NCI-H1694 (cell line): ENCODE results near the gene NEDD4L.
A peak's percentile ranks its signal among the peaks of the same experiment; 100 is the strongest.

Source experiments
- DNase-seq: peaks from one replicate; lab custom pipeline; 2025; lab: John Stamatoyannopoulos, UW

The NEDD4L gene

DNA sequence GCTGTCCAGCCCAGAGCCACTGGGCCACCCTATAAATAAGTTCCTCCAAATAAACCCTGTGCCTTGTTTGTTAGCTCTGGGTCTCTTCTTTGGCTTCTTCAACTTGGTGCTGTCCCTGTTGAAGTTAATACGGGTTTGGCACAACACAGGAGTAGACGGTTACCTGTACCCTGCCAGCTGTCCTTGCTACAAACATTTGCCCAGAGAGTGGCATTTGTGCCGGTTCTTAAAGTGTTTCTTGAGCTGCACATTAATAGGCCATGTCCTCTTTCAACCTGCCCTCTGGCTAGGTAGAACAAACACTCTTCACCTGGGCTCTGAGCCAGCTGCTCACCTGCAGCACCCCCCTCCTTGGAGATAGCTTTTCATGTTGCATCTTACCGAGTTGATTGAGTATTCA is 139.2 kb downstream of the NEDD4L start:
- DNase-seq, result no peak

DNA sequence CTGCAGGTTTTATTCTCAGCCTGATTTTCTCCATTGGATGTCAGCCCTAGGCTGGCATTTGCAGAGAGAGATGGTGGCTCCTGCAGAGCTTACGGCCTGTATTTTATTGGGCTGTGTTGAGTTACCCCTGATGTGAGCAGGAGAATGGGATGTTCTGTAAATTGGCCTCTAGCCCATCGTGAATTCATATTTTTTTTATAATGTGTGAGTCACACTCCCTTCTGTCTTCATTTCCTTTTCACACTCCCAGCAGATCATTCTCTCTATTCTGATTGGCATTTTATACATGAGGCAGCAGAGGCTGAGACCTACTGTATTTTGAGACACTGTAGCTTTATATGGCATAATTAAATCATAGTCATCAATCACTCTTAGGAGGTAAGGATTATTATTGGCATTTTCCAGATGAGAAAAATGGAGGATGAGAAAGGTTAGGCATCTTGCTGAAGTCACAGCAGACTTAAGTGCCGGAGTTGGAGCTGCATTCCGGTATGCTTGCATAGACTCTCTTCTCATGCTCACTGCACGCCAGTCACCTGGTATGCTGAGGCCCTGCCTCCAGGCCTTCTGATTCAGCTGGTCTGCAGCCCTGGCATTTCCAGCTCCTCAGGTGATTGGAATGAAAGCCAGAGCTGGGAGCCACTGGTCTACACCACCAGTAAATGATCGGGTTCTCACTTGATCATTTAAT is 142.4 kb downstream of the NEDD4L start:
- peak; percentile 69 for DNase-seq

DNA sequence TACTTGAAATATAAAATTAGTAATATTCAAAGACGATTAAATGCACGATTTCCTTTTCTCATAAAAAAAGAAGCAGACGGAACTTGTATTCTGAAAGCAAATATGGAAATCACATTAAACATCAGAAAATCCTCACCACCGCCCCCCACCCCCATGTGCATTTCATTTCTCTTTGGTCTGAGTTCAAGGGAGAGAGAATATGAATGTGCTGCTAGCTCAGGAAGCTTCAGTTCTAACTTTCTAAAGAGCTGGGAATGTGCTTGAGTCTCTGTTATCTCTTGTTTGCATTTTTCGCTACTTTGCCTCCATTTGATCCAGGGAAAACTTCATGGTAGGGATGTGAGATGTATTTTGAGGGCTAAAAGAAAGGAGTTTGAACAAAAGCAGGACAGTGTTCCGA is 143.6 kb downstream of the NEDD4L start:
- DNase-seq, result no peak

DNA sequence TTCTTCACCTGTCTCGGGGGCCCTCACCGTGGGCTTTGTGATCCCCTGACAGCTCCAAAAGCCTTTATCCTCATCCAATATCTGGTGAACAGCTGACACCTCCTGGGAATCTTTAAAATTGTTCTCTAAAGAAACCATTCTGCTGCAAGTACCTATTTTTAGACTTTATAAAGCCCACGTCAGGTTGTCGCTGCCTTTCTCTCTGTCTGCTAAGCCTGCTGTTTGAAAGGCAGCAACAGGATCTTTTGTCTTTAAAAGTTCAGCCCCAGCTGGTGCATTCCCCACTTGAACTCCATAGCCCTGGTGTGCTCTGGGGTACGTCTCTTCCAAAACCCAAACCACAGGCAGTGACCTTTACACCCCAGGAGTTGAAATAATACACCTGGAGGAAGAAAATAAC is 145.0 kb downstream of the NEDD4L start:
- DNase-seq, result no peak

DNA sequence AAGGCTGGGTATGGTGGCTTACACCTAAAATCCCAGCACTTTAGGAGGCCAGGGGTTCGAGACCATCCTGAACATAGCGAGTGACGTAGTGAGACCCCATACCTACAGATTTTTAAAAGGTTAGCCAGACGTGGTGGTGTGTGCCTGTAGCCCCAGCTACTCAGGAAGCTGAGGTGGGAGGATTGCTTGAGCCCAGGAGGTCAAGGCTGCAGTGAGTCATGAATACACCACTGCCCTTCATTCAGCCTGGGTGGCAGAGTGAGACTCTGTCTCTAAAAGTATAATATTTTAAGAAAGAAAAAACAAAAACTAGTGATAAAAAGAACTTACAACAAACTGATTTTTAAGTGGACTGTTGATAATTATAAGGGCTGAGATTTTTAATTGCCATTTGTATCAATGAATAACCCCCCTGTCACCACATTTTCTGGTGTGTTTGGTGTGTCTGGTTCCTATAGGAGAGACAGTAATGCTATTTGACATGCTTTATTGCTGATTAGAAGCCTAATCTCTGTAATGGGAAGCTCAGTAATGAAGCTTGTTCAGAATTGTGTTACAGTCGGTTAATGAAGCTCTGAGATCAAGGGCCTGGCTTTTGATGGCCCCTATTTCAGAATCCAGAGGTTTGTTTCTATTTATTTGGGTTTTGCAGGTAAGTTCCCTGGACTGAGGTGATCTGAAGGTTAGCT is 147.0 kb downstream of the NEDD4L start:
- DNase-seq, result no peak

DNA sequence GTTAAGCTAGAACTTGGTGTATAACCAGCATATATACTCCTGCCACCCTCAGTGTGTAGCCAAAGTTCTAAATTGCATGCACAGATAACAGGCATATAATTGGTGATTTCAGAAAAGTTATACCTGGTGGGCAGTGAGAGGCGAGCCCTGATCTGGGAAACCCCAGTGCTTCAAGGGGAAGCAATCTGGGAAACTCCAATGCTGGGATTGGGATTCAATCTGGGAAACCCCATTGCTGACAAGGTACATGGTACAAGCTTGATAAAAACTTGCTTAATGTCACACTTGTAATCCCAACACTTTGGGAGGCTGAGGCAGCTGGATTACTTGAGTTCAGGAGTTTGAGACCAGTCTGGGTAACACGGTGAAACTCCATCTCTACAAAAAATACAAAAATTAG is 147.6 kb downstream of the NEDD4L start:
- no peak for DNase-seq

DNA sequence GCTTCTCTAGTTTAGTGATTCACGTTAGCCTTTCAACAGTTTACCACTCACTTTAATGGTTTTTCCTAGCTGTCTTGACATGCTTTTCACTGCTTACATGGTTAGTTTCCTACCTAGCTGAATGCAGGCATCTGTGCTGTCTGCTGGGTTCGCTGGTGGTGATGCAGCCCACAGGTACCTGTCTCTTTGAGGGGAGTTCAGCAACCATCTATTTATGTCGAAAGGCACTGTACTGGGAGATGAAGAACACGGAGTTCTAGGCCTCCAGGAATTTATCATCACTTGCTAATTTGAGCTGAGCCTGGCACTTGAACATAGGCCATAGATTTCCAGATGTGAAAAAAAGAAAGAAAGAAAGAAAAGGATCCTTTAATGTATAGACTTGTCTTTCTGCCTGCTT is 148.5 kb downstream of the NEDD4L start:
- no peak for DNase-seq

DNA sequence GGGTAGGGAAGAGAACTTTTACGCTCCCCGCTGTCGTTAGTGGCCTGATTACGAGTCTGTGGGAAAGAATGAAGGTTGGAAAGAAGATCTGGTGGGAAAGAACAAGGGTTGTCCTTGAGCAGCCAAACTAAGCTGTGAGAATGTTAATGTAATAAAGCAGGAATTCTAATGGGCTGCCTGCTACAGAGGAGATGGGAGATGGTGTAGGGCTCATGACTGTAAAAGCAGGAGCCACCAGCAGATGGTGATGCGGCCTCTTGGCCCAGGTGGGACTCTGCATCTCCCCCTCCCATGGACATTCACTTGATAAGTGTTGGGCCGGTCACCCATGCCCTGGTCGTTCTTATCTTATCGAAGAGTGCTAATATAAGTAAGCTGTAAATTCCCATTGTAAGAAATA is 150.0 kb downstream of the NEDD4L start:
- DNase-seq, result no peak

DNA sequence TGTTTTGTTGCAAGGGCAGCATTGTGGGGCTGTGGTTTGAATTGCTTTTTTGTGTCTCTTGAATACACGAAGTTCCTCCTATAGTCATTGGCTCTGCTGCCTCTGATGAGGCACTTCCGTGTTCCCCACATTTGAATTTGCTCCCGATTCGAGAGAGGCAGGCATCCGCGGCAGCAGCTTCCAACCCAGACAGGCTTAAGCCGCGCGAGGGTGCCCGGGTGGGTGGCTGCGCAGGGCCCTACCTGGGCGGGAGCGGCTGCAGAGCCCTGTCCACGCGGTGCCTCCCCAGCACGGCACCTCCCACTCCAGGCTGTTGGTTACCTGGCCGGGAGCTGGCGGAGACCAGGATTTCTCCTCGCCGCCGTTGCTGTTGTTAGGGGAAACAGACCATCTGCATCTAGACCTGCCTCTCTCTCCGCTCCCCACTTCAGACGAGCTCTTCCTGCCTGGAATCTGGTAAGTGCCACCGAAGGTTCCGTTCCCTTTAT is 151.3 kb downstream of the NEDD4L start:
- no peak for DNase-seq

DNA sequence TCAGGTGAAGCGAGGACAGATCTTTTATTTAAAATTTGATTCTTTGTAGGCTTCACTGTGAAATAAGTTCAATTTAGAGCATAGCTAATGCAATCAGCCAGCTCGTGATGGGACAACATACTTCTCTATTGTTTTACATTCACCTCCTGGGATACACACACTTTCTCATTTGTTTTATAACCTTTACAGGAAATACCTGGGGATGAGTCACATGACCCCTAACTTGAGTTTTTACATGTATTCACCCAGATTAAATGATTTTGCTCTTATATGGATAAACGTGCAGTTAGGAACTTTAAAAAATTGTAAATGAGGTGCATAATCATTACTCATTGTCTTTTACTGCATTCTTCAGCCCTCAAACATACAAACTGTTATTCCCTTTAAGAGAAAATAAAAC is 152.1 kb downstream of the NEDD4L start:
- DNase-seq, result no peak

DNA sequence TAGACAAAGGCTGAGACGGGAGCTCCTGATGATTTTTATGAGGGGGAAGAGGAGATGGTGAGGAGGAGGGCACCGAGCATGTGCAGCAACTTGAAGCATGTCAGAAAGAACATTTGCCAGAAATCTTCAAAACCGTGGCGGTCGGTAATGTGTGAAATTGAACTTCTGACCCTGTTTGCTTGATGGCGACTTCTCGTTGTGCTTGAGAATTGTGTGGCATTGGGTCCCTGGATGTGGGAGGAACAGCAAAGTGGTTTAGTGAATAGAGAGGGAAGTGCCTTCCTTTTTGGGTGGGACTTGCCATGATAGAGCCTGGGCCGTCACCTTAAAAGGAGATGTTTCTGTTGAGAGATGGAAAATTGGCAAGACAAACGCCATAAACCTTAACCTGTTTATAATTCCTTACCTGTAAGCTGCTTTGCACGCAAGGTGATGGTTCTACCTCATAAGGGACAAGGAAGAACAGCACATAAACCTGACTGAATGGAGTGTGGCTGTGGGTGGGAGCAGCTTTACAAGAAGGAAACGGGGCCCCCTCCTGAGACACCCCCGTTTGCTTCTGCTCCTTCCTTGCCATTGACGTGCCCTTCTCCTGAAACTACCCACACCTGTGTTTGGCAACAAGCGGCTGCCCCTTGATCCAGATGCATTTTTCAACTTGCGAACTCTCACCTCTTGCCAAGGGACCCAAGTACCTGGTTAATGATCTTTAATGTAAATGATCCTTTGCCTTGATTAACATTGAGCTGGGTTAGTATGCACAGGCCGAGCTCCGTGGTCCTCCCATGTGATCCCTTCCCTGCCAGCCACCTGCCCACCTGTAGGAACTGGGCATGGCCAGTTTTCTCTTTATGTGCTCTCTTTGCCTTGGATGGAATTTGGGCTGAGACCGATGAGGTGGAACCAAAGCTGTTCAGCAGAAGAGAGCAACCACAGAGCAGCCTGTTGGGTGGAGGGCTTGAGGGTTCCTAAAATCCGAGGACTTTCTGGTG is 153.2 kb downstream of the NEDD4L start:
- DNase-seq, result no peak

DNA sequence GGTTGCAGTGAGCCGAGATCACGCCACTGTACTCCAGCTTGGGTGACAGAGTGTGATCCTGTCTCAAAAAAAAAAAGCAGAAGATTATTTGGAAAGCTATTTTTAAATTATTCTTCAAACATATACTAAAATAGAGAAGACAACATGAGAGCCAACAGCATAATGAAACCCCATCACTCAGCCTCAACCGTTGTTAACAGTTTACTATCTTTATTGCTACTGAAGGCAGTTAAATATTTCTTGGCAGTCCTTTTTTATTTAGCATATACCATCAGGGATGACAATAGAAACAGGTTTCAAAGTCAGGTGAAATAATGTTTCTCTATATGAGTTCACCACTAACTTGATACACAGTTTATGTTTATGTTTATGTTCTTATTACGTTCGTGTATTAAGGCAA is 157.2 kb downstream of the NEDD4L start:
- no peak for DNase-seq

DNA sequence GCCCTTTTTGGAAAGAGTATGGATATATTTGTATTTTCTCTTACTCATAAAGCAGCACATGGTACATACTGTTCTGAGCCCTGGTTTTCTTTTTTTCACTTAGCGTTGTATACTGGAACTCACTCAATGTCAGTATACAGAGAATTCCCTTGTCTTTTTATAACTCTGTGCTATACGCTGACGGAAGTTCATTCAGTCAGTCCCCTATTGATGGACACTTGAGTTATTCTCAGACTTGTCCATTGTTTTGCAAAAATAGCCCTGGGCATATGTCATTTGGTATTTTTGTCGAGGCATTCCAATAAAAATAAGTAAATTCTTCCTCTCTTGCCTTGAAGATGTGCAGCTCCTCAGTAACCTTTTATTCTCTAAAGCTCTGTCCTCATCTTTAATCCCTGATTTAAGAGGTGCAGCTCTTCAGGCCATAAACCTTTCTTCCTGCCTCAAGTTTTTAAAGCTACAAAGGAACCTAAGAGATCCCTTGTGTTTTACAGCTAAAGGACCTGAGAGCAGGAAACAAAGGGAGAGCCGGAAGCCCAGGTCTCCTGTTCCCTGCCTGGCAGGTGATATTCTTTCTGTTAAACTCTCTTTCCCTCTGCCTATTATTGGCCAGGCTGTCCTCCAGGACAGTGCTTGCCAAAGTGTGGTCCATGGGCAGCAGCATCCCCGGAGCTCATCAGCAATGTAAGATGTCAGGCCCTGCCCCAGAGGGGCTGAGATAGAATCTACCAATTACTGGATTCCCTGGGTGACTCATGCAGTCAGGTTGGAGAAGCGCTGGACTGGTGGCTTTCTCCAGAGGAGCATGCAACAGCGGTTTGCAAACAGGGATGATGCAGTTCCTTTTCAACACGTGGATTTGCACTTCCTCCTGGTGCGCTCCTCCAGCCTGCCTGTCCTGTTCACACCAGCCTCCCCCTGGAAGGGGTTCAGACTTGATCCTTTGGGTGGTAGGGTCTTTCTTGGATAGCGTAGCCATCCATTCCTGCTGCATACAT is 158.0 kb downstream of the NEDD4L start:
- DNase-seq, result no peak

DNA sequence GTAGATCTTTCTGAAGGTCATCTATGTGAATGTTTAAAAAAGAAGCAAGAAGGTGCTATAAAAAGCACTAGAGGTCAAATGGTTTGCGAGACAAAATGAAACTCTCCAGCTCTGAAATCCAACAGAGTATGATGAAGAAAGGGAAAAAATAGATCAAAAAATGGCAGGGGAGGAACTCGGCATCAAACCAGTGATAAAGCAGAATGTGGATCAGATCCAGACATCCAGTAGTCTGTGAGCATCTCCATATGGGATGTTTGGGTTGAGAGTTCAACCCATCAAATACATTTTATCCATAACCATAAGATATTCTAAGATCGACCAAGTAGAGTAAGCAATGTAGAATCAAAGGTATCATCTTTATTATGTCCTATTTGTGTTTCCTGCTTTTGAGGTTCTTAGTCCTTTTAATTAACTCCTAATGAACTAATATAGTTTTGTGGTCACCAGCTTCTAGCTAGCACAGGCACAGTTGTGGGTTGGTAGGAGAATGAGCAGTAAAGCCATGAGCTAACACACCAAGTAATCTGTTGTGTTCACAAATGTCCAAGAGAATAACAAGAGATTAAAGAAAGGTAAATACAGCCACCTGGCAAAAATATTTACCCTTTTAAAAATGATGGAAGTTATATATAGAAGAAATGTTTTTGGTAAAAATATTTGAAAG is 160.9 kb downstream of the NEDD4L start:
- DNase-seq, result no peak

DNA sequence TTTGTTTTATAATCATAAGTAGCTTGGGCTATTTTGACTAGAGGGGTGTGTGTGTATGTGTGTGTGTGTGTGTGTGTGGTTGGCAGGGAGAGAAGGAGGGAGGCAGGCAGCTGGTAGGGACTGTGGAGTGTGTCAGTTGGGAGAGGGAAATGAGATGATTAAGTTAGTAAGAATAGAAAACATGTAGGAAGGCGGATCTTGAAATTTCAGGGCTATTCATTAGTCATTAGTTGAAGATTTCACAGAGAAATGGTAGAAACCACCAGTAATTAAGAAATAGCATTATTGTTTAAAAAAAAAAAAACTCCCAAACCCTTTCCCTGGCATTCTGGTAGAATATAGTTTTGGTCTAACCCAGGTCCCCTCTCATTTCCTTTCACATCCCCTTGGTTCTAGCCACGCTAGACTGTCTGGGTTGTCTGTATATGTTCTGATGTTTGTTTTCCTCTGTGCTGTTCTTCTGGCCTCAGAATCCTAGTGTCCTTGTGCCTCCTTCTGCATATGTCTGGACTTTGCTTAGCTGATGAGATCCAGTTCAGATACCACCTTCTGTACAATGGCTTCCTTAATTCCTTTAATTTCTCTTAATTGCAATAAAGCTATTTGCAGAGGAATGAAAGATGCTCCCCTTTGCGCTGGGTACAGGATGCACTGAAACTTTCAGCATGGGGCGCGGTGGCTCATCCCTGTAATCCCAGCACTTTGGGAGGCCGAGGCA is 161.6 kb downstream of the NEDD4L start:
- no peak for DNase-seq

DNA sequence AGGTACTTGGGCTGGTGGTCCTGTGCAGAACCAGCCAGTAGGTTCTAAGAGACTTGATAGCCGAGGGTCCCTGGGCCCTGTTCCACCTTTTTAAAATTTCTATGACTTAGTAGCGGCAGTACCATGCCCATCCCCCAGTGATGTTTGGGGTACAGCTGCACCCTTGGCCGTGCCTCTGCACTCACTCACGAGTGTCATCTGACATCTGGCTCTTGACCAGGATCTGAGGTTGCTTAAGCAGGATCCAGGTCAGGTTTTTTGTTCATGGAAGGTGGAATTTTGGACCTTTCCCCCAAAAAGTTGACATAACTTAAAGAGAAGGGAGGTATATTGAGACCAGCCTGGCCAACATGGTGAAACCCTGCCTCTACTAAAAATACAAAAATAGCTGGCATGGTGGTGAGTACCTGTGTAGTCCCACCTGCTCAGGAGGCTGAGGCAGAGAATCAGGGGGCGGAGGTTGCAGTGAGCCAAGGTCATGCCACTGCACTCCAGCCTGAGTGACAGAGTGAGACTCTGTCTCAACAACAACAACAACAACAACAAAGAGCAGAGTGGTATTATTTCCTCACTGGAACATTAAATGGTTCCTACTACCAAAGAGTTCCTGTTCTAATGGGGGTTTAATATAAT is 163.6 kb downstream of the NEDD4L start:
- DNase-seq, result no peak

DNA sequence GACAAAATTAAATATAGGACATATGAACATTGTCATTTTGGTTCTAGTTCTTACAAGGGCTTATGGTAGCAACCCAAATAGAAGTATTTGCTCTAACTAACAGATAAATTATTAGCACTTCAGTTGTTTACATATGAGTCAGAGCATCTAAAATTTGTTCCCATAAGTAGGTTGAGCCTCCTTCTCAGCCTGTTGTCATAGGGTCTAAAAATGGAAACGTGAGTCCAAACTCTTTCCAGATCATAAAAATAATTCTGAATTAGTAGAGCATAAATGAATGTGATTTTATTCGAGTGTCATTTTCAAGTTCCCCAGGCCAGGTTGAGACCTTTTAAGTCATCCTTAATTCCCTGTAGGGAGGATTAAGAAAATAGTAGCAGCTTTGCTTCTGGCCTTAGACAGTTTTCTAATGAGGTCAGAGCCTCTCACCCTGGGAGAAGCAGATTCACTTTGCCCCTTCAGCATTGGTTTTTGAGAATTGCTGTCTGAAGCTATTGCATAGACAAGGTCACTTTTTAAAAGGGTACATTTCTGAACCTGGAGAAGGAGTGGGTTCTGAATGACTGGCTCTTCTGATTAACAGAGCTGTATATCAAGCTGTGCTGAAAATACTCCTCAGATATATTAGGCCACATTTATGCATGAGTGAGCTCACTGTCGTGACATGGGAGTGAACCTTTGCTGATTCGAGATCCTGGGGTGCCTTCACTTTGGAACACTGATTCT is 164.3 kb downstream of the NEDD4L start:
- DNase-seq, result no peak

DNA sequence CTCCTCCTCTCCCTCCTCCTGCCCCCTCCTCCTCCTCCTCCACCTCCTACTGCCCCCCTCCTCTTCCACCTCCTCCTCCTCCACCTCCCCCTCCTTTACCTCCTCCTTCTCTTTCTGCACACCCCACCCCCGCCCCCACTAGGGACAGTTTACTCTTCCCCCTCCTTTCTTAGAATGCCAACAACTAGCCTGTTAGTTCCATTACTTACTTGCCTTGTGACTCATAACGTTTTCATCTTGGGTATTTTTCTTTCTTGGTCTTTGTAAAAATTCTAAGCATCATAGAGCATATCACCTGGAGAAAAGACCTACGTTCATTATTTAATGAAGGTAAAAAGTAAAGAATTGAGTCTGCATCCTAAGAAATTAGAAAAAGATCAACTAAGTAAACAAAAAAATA is 165.3 kb downstream of the NEDD4L start:
- DNase-seq, result no peak

DNA sequence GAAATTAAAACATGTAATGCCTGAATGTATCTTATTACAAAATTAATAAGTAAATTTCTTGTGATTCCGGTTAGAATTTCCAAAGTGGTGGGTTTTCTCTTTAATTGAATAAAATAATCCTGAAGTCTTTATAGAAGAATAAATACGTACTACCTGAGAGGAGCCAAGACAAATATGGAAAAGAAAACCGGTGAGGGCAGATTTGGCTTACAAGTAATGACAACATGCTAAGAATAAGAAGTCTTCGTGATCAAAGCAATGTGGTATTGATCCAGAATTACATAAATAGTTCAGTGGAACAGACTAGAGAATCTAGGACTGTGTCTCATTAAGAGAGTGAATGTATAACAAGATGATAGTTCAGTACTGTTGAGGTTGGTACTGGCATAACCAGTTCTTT is 167.5 kb downstream of the NEDD4L start:
- no peak for DNase-seq
